ENCODE measurements around the gene POLRMT.
"Not testable (repeated sequence)": the region's sequence is repeated elsewhere in the genome, so short reads cannot be mapped to it uniquely, and the experiment has no call there.

Gene POLRMT

DNA sequence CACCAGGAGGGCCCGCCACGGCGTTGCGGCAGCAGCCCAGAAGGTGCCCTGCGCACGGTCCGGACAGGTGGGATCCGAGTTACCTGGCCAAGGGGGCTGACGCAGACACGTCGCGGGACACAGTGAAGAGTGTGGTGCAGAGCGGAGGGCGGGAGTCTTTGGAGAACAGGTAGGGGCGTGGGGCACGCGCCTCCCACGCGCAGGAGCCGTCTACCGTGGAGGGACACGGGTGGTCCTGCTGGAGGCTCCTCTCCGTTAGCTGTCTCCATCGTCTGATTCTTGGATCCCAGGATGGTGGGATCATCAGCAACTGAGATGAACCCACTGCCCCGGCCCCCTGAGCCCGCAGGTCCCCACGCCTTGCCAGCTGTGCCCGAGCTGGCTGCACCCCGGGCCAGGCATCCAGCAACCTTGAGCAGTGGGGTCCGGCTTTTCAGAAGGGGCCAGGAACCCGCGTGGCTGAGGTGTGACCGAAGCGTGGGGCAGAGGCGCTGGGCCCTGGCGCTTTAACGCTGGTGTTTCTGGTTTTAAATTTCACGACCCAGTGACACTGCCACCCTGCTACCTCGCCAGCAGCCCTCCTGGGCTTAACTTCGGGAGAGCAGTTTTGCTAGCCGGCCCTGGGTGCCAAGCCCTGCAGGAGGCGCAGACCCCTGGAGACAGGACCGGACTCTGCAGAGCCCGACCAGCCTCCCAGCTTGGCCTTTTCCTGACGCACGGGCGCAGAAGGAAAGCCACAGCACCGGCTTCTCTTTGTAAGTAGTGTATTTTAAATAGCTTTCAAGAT is 13.6 kb upstream of the POLRMT start:
- DNase-seq: no peak

GRCh38 chr19:645912-646778 is 12.8 kb upstream of the POLRMT start:
- no peak for DNase-seq

GRCh38 chr19:644789-645188 is 11.5 kb upstream of the POLRMT start:
- no peak for DNase-seq

DNA sequence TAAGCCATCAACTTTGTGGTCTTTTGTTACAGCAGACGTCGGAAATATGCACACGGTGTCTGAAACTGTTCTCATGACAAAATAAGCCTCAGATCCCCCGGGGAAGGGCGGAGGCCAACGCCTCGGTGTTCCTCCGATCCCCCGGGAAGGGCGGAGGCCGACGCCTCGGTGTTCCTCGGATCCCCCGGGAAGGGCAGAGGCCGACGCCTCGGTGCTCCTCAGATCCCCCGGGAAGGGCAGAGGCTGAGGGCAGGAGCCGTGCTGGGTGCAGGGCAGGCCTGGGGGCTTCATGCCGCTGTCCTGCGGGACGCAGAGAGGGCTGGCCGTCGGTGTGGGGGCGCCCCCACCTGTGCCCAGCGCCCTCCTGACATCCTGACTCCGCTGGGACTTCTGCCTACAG is 11.0 kb upstream of the POLRMT start:
- DNase-seq: no peak

DNA sequence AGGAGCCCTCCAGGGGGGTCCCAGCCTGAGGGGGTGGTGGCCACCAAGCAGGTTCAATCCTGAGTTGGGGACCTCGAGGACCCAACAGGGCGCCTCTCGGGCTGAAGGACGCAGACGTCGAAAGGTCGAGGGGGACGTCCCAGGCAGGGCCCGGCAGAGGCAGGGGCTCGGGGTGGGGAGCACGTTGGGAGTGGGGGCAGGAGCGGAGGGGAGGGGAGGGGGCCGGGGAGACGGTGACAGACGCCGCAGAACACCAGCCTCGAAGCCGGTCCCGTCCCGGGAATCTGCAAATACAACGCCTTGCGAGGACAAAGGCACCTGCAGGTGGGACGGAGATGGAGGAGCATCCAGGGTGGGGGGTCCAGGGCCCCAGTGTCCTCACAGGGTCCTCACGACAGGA is 10.4 kb upstream of the POLRMT start:
- DNase-seq: no peak

DNA sequence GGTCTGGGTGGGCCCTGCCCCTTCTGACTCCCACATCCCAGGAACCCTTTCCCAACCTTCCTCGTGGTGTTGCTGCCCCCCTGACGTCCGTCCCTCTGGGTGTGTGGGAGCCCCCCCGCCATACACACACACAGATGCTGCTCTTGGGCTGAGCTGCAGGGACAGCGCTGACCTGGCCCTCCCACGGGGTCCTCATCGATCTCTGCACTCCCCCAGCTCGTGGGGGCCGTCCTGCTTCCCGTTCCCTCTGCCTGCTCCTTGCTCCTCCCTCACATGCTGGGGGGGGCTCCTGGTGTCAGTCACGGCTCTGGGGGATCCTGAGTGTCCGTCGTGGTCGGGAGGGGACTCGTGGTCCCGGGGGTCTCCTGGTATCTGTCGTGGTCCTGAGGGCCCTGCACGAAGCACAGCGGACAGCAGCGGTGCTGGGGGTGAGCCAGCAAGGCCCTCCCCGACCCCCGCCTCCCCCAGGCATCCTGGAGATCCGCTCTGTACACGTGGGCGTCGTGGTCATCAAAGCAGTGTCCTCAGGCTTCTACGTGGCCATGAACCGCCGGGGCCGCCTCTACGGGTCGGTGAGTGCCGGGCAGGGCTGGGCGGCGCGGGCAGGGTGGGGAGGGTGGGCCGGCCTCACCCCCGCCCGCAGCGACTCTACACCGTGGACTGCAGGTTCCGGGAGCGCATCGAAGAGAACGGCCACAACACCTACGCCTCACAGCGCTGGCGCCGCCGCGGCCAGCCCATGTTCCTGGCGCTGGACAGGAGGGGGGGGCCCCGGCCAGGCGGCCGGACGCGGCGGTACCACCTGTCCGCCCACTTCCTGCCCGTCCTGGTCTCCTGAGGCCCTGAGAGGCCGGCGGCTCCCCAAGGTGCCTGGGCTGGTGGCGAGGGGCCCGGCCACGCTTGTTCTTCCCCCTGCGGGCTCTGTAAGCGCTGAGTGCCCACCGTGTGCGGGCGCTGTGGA is 9.7 kb upstream of the POLRMT start:
- no peak for DNase-seq

DNA sequence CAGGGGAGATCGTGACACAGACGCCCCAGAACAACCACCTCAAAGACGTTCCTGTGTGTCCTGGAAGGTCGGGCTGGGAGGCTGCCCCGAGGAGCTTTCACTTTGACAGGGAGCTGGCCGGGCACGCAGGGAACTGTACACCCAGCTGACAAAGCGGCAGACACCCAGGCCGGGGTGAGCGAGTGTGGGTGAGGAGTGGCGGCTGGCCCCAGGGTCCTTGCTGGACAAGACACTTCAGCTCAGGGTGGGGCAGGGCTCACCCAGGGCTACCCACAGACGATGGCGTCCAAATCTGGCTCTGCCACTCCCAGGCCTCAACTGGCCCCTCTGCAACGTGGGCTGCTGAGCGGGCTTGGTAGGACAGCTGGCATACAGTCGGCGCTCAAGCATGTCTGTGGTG is 8.4 kb upstream of the POLRMT start:
- DNase-seq: no peak

DNA sequence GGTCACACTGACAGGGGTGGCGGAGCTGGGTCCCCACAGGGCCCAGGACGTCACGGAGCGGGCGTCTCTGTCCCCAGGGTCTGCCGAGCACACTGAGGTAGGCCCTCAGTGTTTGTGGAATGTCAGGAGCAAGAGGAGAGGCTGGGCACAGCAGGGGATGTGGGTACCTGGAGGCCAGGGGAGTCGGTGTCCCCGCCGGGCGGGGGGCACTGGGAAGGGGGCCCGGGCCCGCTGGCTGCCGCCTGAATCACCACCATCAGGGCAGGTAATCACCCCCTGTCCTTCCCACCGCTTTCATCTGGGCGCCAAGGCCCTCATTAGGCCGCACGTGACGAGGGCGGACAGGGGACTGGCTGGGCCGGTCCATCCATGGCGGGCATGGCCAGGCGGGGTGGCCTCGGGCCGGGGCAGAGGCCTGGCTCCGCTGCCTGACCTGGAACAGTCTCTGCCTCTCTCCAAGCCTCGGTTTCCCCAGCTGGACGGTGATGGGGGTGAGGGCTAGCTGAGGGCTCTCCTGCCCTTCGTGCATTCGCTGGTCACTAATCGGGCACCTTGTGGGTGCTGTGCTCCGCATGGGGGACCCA is 7.4 kb upstream of the POLRMT start:
- no peak for DNase-seq

DNA sequence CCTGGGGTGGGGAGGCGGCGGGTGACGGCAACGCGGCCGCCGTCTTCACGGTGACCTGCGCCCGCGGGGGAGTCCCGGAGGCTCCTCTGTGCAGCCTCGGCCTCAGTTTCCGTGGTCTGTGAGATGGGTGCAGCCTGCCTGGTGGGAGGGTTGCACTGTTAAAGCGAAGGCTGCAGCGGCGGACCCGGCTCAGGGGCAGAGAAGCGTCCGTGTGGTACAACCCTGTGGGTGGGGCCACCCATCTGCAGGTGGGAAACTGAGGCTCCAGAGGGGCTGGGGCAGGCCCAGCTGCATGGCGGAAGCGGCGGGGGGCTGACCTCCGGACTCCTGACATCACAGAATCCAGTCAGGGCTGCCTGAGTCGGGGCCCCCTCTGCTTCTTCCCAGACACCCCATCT is 6.8 kb upstream of the POLRMT start:
- DNase-seq: no peak

DNA sequence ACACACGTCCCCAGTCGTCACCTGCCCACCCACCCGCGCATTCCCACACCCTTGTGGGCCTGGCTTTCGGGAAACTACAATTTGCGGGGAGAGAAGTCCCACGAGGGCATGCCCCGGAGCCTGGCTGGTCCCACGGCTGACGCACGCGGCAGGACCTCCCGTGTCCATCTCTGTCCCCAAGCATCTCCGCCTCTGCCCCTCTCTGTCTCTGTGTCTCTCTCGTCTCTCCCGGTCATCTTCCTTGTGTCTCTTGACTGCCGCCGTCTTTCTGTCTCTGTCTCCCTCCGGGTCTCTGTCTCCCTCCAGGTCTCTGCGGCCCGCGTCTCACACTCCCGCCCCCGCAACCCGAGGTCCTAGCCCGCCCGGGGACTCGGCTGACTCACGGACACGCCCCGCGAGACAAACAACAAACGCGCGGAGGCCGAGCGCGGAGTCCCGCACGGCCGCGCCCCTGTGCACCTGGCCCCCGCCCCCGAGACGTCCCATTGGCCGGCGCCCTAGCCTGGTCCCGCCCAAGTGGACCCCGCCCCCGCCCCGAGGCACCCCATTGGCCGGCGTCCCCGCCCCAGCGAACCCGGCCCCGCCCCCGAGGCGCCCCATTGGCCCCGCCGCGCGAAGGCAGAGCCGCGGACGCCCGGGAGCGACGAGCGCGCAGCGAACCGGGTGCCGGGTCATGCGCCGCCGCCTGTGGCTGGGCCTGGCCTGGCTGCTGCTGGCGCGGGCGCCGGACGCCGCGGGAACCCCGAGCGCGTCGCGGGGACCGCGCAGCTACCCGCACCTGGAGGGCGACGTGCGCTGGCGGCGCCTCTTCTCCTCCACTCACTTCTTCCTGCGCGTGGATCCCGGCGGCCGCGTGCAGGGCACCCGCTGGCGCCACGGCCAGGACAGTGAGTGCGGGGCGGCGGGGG is 6.2 kb upstream of the POLRMT start, which contains the start of gene FGF22:
FGF22 (plus strand) TSS at position 627 of the 908 bp plus-strand sequence; CDS start at position 674, 47 bp downstream.
- peak; percentile 97 for DNase-seq

GRCh38 chr19:638906-639252 is 5.5 kb upstream of the POLRMT start:
- no peak for DNase-seq

- no peak for DNase-seq
Measured at GRCh38 chr19:634975-635652, 1.8 kb upstream of the POLRMT start.

DNA sequence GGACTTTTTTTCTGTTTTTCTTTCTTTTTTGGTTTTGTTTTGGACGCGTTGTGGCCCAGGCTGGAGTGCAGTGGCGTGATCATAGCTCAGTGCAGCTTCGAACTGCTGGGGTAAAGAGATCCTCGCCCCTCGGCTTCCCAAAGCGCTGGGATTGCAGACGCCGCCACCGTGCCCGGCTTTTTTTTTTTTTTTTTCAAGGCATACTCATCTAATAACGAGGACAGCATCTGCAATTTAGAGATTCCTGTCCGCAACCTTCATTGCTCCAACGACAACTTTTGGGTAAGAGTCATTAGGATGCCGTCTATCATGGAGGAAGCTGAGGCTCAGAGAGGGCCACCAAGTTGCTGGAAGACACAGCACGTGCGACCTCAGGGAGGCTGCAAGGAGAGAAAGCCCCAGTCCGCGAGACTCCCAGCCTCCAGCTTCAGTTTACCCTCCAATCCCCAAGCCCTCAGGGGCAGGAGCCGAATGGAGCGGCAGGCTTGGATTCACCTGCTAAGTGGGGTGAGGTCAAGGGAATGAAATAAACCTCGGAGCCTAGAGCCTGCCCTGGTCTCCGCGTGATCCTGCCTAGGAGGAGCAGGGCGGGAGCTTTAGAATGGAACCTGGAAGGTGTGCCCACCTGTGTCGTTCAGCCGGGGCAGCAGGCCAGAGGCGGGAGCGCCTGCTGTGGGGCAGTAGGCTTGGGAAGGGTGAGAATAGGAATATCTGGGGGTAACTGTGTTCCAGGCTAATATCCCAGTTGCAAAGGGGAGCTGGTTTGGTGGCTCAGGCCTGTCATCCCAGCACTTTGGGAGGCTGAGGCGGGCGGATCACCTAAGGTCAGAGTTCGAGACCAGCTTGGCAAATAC is 676 bp upstream of the POLRMT start:
- no peak for DNase-seq

DNA sequence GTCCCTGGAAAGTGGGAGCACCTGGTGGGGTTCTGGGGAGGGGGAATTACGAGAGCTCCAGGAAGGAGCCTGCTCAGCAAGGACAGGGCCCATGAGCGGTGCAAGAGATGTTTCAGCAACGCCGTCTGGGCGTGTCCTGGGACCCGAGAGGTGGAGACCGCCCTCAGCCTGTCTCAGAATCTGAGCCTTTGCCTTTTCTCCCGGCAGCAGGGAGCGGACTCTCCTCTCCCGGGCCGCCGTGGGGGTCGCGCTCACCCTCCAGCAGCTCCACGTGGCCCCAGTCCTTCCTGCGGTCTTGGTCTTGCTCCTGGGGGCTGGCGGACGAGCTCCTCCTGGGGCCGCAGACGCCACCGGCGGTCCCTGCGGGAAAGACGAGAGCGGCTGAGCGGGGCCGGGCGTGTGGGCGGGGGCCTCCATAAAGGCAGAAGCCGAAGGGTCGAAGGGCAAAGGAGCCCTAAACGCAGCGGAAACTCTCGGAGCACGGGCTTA is 714 bp downstream of the POLRMT start:
- DNase-seq: peak; percentile 74

- DNase-seq: no peak
Measured at GRCh38 chr19:629961-630714, 3.2 kb downstream of the POLRMT start.

- DNase-seq: not testable (repeated sequence)
Measured at GRCh38 chr19:629515-629914, 3.8 kb downstream of the POLRMT start.

GRCh38 chr19:628168-628567 is 5.2 kb downstream of the POLRMT start:
- DNase-seq: no peak

DNA sequence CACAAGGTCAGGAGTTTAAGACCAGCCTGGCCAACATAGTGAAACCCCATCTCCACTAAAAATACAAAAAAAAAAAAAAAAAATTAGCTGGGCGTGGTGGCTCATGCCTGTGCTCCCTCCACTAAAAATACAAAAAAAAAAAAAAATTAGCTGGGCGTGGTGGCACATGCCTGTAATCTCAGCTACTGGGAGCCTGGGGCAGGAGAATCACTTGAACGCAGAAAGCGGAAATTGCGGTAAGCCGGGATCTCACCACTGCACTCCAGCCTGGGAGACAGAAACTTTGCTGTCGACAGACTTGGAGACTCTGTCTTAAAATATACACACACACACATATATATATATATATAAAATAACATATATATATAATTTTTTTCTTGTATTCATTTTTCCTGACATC is 6.8 kb downstream of the POLRMT start:
- DNase-seq: not testable (repeated sequence)

- DNase-seq: no peak
Measured at GRCh38 chr19:625257-625656, 8.1 kb downstream of the POLRMT start.

All from activated CD4-positive, alpha-beta T cell treated with anti-CD3 and anti-CD28 coated beads for 48 hours (primary cell).